GM21515 (cell line): ENCODE data around the gene CCRL2.
"Not testable (repeated sequence)": the region's sequence is repeated elsewhere in the genome, so short reads cannot be mapped to it uniquely, and the experiment has no call there.

ENCODE experiments used
- ATAC-seq: cut with Tn5 transposase; IDR thresholded peaks from one replicate; pipeline ENCODE4 v1.9.1; 2021; ENCODE audit not compliant: unreplicated experiment

CCRL2 gene

DNA sequence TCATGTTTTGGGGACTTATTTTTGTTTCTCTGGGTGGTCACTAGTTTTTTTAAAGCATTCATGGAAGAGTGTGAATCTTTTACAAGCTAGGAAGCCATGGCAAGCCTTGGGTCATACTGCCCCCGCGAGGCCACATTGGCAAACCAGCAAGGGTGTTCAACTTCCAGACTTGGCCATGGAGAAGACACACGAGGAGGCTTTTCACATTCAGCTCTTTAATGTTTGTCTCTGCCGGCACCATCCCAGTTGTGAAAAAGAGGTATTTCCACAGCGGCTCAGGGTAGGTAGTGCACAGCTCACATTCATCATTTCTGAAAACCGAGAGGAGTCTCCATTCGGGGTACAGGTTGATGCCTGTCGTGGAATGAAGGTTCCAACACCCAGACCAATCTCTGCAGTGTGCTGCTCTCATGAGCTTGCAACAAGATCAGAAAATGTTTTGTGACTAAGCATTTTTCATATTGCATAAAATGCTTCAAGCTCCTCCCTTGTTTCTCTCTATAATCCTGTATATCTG, 28.6 kb upstream of the CCRL2 start:
- ATAC-seq: no peak

DNA sequence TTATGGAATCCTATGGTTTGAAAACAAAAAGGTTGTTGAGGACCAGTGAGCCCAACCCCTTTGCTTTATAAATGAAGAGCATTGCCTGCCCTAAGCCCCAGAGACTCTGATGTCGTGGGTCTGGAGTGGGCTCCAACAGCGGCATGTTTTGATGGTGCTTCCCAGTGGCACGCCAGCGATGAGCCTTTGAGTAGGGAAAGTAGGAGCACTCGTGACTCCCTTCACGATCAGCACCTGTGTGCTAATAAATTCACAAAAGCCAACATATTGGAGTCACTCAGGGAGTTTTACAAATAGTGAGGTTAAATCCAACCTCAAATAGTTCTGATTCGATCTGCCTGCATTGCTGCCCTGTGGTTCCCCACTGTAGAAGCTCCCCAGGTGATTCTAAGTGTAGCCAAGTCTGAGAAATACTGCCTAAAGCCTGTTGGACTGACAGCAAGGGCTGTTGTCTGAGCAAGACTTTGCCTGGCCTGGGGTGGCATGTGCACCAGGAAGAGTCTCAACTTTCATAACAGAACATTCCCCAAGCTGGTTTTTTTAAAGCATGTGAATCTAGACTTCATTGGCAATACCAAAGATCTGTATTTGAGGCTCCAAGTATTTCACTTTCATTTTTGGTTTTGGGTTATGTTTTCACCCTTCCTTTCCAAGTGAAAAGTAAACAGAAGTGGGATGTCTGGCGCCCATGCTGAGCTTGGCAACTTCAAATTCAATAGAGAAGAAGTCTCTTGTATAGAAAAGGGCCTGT, 26.4 kb upstream of the CCRL2 start:
- no peak for ATAC-seq

DNA sequence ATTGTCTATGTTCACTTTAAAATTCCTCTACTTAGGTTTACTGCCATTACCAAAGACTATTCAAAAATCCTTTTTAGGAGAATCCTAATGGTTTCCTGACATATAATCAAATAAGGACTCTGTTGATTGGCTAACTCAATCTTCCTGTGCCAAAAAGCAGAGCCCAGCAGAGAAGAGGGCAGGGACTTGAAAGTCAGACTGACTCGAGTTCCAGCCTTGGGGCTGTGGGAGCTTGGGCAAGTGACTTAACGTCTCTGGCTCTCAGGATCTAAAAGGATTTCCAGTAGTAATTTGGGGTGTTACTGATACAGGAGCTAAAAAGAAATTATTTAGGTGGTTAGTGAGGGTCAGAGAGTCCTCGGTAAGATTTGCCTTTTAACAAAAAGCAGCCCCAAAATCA, 25.4 kb upstream of the CCRL2 start:
- no peak for ATAC-seq

DNA sequence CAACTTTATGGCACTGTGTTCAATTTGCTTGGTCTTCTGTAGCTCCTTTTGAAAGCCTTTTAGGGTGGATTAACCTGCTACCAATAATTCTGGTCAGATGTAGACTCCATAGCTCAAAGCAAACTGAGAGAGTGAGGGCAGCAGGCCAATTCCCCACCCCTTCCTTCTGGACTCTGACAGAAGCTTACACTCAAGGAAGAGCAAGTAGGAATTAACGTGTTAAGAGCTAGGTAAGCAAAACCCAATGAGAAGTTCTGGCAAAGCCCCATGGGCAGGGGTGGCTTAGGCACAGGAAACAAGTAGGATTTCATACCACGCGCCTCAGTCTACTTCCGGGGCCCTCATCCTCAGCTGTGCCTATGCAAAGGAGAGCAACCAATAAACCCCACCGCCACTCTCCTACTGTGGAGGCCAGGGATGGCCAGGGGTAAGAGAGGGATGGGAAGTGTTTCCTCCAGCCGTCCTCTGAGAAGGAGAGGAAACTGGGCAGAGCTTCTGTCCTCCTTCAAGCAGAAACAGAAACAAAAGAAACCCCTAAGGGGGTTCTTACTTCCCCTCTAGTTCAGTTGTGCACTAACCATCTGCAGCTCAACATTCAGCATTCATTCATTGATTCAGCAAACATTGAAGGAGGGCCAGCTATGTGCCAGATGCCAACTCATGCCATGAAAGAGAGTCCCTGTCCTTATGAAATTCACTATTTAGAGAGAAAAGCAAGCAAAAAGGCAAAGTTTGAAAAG, 23.7 kb upstream of the CCRL2 start:
- ATAC-seq: no peak

GRCh38 chr3:46383951-46384330, 23.1 kb upstream of the CCRL2 start:
- ATAC-seq: no peak

DNA sequence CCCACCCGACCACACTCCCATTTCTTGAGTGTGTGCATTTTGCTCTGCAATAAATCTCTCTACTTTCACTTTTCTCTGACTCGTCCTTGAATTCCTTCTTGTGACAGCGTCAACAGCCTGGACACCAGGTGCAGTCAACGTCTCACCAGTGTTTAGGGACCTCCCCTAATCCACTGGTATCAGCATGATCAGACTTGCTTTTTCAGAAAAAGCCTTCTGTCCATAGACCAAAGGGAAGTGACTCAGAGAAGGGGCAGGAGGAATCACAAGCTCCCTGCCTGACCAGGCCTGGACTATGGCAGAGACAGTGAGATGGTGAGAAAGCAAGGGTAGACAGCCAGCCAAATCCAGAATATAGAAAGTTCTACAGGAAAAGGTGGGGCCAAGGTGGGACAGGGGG, 20.9 kb upstream of the CCRL2 start:
- no peak for ATAC-seq

- ATAC-seq: not testable (repeated sequence)
Measured at GRCh38 chr3:46388847-46389246, 18.2 kb upstream of the CCRL2 start.

DNA sequence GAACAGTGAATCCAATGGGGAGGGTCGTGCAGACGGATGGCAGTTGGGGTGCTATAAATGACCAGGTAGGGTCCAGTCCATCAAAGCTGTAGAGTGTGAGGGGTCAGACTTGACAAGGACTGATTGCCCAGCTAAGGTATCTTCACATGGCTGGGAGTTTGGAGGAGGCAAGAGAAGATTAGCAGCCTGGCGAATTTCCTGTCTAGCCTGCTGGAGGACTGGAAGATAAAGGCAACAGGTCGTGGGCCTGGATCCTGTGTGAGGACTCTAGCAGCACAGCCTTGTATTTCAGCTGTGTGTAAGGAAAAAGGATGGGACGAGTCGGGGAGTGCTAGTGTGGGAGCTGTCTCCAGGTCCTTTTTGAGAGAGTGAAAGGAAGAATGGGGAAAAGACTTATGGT, 17.8 kb upstream of the CCRL2 start:
- no peak for ATAC-seq

DNA sequence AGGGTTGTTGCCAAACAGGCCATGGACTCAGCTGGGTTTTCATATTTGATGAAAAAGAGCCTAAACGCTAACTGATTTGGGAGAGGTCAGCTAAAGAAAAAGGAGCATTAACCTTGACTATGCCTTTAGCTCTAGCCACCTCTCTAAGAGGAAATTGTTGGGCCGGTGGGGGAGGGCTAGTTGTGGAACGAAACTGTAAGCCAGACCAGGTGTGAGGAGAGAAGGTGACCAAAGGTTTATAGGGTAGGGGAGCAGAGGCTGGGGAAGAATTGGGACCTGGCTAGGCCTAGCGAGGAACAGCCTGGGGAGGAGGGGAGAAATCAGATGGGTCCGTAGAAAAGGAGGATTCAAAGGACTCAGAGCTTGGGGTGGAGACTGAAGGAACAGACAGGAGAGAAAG, 15.5 kb upstream of the CCRL2 start:
- not testable (repeated sequence) for ATAC-seq

- ATAC-seq: no peak
Measured at GRCh38 chr3:46393011-46393410, 14.0 kb upstream of the CCRL2 start.

- ATAC-seq: no peak
Measured at GRCh38 chr3:46393554-46394434, 13.3 kb upstream of the CCRL2 start.

DNA sequence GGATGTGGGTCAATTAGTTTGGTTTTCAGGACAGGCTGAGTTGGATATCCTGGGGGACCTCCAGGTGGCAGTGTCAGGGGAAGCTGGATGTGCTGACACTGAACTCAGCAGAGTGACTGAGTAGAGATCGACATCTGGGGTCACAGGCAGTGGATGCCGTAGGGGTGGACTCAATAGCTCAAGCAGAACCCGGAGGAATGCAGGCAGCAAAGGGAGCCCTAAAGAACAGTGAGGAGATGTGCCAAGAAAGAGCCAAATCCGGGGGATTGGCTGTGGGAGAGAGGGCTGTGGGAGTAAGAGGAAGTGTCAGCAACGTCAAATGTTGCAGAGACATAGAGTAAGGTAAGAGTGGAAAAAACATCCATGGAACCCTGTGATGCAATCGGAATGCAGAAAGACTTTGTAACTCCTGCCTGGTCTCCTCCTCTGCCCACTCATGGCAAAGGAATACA, 11.8 kb upstream of the CCRL2 start:
- ATAC-seq: no peak

- no peak for ATAC-seq
Measured at GRCh38 chr3:46395766-46396530, 11.1 kb upstream of the CCRL2 start.

GRCh38 chr3:46397111-46397510, 9.9 kb upstream of the CCRL2 start:
- ATAC-seq: no peak

GRCh38 chr3:46398186-46398955, 8.7 kb upstream of the CCRL2 start:
- no peak for ATAC-seq

DNA sequence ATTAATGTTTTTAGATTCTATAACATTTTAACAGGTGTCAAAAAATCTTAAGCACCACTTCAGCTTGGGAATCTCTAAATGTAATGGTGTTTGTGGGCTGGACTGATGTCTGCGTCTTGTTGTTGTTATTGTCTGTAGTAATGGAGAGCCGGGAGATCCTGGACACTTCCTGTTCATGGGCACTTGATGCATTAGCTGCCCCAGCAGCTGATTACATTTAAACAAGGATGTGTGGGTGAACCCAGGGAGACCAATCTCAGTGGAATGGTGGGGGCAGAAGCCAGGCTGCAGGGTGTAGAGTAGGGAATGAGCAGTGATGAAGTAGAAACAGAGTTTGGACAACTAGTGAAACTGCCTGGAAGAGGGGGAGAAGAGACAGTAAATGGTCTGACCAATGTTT, 8.0 kb upstream of the CCRL2 start:
- no peak for ATAC-seq

- no peak for ATAC-seq
Measured at GRCh38 chr3:46399557-46399956, 7.5 kb upstream of the CCRL2 start.

DNA sequence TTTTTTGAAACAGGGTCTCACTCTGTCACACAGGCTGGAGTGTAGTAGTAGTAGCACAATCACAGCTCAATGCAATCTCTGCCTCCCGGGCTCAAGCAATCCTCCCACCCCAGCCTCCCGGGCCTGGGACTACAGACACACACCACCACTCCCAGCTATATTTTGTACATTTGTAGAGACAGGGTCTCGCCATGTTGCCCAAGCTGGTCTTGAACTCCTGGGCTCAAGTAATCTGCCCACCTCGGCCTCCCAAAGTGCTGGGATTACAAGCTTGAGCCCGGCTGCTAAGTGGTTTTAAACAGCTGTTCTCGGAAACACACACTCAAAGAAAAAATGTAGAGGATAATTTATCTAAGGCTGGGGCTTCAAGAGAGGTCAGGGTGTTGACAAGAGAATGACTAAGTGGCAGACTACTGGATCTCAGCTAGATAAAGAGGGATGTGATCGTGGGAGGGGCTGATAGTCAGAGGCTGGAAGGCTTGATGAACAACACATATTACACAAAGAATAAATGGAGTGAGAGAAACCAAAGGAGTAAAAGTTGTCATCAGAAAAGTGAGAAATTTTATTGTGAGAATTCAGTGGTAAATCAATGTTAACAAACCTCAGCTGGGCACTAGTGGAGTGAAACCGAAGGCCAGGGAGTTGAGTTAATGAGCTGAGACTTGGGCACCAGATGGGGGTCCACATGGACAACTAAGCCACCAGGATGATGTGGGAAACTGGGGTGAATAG, 6.9 kb upstream of the CCRL2 start:
- ATAC-seq: no peak

DNA sequence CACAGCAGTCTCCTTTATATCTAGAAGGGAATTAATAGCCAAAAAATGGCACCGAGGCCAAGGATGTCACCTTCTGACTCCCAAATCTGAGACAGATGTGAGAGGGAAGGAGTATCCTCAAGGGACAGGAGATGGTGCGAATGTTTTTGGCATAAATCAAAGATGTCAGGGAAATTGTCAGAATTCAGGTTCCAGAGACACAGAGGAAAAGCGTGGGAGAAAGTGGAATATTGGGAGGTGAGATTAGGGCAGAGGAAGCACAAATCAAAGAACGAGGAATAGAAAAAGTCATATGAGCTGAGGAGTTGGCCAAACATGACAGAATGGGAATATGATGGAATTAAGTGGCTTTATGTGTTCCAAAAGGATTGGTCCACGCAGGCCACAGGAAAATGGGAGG, 6.2 kb upstream of the CCRL2 start:
- no peak for ATAC-seq
